ENCODE data around the gene DBF4.

DBF4 gene

DNA sequence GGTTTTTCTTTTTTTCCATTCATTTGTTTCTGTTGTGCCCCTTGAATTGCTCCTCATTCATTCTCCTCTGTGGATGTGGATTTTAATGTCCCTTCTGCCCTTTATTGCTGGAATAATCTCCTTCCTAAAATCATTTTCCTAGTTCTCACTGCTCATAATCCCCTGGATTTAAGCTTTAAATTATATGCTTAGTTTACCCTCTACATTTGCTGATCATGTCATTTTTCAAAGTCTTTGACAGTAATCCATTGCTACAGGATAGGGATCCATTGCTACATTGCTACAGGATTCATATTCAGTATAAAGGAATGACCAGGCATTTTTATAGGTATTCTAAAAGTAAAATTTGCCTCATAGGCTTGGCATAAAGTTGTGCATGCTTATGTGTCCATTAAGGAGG, 72.1 kb downstream of the DBF4 start:
- in situ Hi-C loops (cut with MboI; ENCODE audit: low sequenced_read_pairs), result no loop called here
